VCaP (cell line): ENCODE data around the gene THBS2.

ENCODE experiments used
- H3K27ac ChIP-seq: fragments of 450-650 bp; 2 replicates; pipeline ENCODE4 v1.5.1; 2017
- CTCF ChIP-seq: fragments of 450-650 bp; conservative IDR thresholded peaks from 2 replicates; pipeline ENCODE4 v1.5.1; 2017; ENCODE audit warnings: mild to moderate bottlenecking, moderate library complexity

THBS2 gene

GRCh38 chr6:169171016-169171415 is 82.6 kb downstream of the THBS2 start:
- no peak for TF ChIP-seq CTCF
- H3K27ac ChIP-seq = no peak overlapping the region

GRCh38 chr6:169170583-169170955 is 83.1 kb downstream of the THBS2 start:
- H3K27ac ChIP-seq = no peak overlapping the region
- no peak for TF ChIP-seq CTCF

GRCh38 chr6:169169941-169170582 is 83.6 kb downstream of the THBS2 start:
- no peak overlapping the region for H3K27ac ChIP-seq
- no peak for TF ChIP-seq CTCF

- no peak overlapping the region for H3K27ac ChIP-seq
- no peak for TF ChIP-seq CTCF
Measured at GRCh38 chr6:169169375-169169774, 84.3 kb downstream of the THBS2 start.

GRCh38 chr6:169168706-169169105 is 84.9 kb downstream of the THBS2 start:
- no peak overlapping the region for H3K27ac ChIP-seq
- TF ChIP-seq CTCF = no peak

GRCh38 chr6:169168302-169168630 is 85.4 kb downstream of the THBS2 start:
- H3K27ac ChIP-seq = no peak overlapping the region
- no peak for TF ChIP-seq CTCF

GRCh38 chr6:169167581-169168301 is 85.9 kb downstream of the THBS2 start:
- no peak for TF ChIP-seq CTCF
- no peak overlapping the region for H3K27ac ChIP-seq
